ENCODE results near the gene MAEA.

Gene MAEA

GRCh38 chr4:1289207-1290164 lies at the start of gene MAEA:
Gene MAEA (plus strand): TSS chr4:1289891. CDS start chr4:1289914, 23 bp downstream.
- peak; percentile 100 for DNase-seq (ENCODE audit: low spot score)

DNA sequence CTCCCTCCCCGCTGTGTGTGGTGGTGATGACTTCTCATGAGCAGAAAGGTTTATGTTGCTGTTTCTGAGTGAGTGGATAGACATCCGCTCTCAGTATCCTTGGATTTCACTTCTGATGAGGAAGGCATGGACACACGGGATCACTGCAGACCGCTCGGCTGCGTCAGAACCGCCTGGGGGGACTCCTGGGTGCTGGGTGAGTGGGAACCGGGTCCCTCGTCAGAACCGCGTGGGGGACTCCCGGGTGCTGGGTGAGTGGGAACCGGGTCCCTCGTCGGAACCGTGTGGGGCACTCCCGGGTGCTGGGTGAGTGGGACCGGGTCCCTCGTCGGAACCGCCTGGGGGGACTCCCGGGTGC lies 49.8 kb upstream of the MAEA start:
- peak; percentile 20 for DNase-seq (ENCODE audit: low spot score)

DNA sequence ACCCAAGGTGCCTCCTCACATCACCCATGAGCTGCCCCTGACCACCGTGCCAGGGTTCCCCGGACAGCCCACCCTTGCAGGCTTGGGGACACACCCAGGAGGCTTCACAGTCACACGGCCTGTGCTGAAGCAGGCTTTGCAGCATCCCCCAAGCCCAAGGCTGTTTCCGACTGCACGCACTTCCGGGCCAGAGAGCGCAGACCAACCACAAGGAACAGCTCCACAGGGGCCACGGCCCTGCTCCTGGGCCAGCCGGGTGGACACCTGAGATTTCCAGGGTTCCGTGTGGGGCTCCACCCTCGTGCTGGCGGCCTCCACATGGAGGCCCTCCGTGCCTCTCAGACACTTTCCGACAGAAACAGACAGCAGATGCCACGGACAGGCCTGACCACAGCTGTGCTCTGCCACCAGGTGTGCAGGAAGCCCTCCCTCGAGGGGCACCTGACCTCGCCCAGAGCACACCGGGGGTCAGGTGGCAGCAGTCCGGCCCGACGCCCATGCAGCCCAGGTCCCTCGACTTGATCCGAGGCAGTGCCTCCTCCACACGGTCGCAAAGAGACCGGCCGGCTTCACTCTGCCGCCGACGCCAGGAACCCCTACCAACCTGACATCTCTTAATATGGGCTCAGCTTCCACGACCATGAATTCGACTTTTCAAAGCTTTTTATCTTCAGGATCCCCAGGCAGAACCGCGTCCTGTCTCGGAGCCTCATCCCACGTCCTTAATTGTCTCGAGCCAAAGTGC lies 48.8 kb upstream of the MAEA start:
- peak; percentile 18 for DNase-seq (ENCODE audit: low spot score)

DNA sequence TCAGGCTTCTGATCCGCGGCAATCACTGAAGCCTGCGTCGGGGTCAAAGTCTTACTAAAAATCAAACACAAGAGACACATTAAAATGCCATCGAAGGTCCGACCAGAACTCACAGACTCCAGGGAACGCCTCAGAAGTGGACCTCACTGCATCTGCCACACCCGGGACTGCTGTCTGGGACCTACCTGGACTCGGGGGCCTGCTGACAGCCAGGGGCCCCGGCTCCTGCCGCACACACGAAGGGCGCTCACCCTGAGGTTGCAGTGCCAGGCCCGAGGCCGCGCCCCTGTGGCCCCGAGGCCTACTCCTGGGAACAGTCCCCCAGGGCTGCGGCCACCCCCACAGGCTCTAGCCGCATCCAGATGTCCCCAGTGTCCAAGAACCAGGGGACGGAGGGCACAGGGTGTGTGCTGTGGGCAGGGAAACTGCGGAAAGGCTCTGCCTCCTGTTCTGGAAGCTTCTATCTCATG lies 48.2 kb upstream of the MAEA start:
- peak; percentile 18 for DNase-seq (ENCODE audit: low spot score)

DNA sequence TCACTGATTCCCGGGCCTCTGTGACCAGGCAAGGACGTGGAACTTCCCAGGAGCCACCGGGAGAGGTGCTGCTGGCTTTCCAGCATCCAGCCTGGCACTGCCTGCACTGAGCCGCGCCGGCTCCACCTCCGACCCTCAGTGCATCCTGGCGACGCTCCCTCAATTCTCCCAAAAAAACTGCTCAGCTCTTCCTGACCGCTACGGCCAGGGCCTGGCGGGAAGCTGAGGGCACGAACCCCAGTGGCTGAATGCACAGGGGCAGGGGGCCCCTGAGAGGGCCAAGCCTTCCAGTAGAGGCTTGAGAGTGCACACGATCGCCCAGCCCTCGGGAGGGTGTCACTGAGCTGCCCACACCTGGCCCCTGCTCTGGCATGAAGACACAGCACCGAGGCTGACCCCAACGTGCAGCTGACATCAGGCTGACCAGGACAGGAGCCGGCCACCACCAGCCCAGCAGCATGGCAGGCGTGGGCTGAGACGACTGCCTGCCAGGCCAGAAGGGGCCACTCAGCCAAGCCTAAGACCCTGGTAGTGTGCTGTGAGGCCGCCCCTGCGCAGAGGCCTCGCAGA lies 47.7 kb upstream of the MAEA start:
- DNase-seq (ENCODE audit: low spot score), result peak; percentile 22

- peak; percentile 4 for DNase-seq (ENCODE audit: low spot score)
Observed at GRCh38 chr4:1242506-1243450, 46.9 kb upstream of the MAEA start.

DNA sequence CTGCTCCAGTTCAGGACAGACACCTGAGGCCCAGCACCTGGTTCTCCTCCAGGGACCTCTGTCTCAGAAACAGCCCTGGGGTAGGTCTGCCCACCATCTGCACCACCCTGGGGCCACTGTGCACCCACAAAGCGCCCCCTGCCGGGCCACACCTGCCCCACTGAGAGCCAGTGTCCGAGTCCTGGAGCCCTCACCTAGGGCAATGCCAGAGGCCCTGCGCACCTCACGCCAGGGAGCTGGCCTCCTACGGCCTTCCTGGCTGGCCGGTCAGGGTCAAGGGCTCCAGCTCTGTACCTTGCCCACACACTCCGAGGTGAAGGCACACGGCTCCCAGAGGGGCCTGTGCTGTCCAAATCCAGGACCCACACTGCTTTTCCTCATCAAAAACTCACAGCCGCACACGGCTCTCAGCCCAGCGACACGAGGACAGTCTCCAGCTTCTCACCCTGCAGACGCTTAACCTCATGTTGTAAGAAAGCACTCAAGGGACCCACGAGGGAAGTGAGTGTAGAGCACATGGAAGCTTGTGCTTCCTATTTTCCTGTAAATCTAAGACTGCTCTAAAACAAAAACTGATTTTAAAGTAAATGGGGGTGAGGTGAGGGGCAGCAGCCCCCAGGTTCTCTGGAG lies 46.1 kb upstream of the MAEA start:
- DNase-seq (ENCODE audit: low spot score), result peak; percentile 18

- peak; percentile 10 for DNase-seq (ENCODE audit: low spot score)
Observed at GRCh38 chr4:1244081-1244977, 45.4 kb upstream of the MAEA start.

- peak; percentile 15 for DNase-seq (ENCODE audit: low spot score)
Observed at GRCh38 chr4:1244978-1245471, 44.7 kb upstream of the MAEA start.

- peak; percentile 21 for DNase-seq (ENCODE audit: low spot score)
Observed at GRCh38 chr4:1245481-1246051, 44.1 kb upstream of the MAEA start.

DNA sequence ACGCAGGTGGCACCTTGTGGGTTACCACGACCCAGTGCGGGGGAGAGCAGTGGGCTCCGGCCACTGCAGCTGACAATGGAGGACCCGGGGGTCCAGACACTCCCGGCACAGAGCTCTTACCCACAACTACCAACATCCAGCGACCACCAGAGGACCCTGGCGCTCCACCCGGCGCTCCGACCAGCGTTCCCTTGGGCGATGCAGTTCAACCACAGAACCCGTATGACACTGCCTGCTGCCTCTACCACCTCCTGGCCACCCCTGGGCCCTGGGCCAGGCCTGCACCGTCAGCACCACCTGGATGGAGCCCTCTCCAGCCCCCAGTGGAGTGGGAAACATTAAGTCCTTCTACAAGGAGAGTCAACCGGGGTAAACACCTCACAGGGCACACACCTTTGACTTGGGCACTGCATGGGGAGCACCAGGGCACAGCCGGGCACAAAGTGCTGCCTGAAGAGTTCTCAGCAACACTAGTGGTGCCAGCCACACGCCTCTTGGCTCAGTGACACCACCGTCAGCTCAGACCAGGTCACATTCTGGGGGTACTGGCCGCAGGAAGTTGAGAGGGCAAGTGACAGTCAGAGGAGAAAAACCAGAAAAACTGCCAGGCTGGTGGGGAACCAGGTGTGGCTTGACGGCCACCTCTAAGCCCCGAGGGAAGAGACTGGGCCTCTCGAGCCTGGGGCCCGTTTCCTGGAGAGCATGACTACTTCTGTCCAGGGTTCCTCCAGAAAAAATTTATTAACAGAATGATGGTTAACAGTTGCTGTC lies 43.4 kb upstream of the MAEA start:
- peak; percentile 35 for DNase-seq (ENCODE audit: low spot score)

DNA sequence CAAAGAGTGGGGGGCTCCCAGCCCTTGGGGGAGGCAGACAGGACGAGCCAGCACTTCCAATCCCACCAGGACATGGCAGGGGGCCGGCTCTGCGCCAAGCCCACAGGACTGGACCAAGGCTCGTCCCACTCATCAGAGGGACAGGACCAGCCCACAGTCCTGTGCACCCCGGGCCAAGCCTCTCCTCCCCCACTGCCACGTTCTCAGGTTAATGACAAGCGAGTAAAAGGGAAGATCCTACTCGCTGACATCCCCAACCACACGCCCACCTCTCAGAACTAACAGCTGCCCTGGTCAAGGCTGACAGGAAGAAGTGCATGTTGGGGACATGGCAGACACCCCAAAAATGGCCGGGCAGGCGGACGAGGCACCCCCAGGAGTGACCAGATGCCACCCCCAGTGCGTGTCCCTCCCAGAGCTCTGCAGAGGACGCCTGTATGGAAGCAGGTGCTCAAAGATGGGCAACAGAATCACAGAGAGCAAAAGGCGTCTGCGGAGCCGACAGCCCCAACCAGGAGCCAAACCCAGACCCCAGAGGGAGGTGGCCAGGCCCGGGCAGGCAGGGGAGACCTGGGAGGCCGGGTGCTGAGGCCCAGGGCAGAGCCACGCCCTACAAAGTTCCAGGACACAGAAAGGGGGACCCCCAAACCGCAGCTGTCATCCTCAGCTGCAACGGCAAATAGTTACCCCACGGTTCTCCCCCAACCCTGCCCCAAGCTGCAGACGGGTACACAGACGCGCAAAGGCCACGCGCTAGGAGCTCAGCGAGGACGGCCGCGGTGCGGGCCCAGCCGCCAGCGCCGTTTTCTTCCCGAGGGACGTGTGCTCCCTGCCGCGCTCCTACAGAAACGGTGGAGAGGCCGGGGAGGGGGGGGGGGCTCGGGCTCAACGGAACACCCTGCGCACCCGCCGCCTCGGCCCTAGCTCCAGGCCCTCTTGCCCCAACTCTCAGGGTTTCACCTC lies 42.5 kb upstream of the MAEA start:
- DNase-seq (ENCODE audit: low spot score), result peak; percentile 66

GRCh38 chr4:1247864-1248244 lies 41.8 kb upstream of the MAEA start:
- no peak for DNase-seq (ENCODE audit: low spot score)

DNA sequence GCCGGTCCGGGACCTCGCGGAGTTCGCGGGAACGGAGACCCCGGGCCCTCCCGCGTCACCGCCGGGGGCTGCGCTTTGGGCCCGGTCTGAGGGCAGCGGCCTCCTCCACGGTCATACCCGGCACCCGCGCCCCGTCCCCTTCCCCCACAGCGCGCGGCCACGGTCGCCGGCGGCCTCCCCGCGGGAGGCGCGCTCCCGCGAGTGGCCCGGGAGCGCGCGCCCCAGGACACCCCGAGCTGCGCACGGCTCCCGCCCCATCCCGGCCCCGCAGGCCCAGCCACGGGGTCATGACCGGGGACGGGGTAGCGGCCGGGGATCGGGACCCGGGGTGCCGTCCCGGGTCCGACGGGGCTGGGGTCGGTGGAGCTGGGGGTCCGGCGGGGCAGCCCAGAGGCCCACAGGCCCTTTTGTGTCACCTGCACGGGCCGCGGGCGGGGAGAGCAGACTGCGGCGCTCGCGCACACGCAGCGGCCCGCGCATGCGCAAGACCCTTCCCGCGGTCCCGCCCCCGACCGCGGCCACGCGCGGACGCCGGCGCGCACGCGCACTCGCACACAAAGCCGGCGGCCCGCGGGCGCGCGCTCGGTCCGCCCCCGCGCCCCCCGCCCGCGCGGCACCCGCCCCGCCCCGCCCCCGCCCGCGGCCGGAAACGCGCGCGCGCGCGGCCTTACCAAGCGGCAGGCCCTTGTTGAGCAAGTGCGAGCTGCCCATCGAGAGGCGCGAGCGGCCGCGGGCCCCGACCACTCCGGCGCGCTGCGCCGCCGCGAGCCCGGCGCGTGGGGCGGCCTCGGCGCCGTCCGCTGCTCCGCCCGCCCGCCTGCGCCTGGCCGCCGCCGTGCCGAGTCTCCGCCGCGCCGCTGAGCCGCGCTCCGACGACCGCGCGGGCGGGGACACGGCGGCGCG lies 41.2 kb upstream of the MAEA start, which contains the start of gene CTBP1:
Gene CTBP1 (minus strand): TSS at position 886 of the 903 bp plus-strand sequence. CDS start 7,799 bp downstream, outside the sequence.
- DNase-seq (ENCODE audit: low spot score), result peak; percentile 98

GRCh38 chr4:1249148-1249730 lies 40.5 kb upstream of the MAEA start:
- DNase-seq (ENCODE audit: low spot score), result peak; percentile 85

All from HuH-7.5 (cell line).